Heart left ventricle (tissue), 13 donors: ENCODE data around the gene JPT1.

Experiments used
- POLR2A ChIP-seq, 2 donors: fragments of 450-650 bp; IDR thresholded peaks; one replicate each; pipeline ENCODE4 v1.6.1; 2017; ENCODE audit warnings: antibody characterized with exemption in 2 of 2, mild to moderate bottlenecking in 2 of 2, moderate library complexity in 2 of 2
- TF ChIP-seq, protein P1 (sequence below), 12 donors: fragments of 200-600 bp; sonication (generic) in 4 of 12; IDR thresholded peaks; one replicate each; pipeline versions ENCODE4 v1.5.0 to v1.8.0; 2018 to 2022; ENCODE audit warnings: antibody characterized with exemption in 12 of 12, mild to moderate bottlenecking in 5 of 12
- donor health status: ischemic (EF 13 %, LVEDD 7.1; RV severe dilation, severe dysfunction).
- donor health status: DM: no; HTN: yes; CAD: no.
- donor health status: DM: no; HTN: no; CAD: no.
- donor health status: ischemic (EF 25% LVEDD 6.9; RV normal size, moderate dysfunction).
- donor health status: ischemic (EF 25% LVEDD 5.7; RV mildly dilated, moderate dysfunction).
- donor health status: ischemic (EF 35%, LVEDD 5.7; RV mildly dilated, moderate dysfunction).
- donor health status: nonischemic (EF 11% LVEDD 7.7; RV severe dilation, severe dysfunction).
- donor health status: DM: yes; HTN: yes; CAD: no.
- donor health status: PGD.
- donor health status: ischemic (EF 29% LVEDD 5.4; RV normal size, mild dysfunction).
- donor health status: nonischemic (EF 23%, LVEDD 6.1; RV moderate dilation, normal function).

DNA sequence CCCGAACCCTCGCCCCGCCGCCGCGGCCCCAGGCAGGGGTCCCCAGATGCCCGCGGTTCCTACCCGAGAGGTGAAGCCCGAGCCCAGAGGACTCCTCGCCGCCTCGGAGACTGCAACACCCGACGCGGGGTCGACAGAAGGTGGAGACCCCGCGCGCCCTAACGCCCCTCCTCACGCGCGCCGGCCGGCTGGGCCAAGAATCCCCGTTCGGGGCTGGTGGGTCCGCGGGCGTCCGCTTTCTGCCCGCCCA, 27.9 kb upstream of the JPT1 start:
- TF ChIP-seq, protein P1, sequence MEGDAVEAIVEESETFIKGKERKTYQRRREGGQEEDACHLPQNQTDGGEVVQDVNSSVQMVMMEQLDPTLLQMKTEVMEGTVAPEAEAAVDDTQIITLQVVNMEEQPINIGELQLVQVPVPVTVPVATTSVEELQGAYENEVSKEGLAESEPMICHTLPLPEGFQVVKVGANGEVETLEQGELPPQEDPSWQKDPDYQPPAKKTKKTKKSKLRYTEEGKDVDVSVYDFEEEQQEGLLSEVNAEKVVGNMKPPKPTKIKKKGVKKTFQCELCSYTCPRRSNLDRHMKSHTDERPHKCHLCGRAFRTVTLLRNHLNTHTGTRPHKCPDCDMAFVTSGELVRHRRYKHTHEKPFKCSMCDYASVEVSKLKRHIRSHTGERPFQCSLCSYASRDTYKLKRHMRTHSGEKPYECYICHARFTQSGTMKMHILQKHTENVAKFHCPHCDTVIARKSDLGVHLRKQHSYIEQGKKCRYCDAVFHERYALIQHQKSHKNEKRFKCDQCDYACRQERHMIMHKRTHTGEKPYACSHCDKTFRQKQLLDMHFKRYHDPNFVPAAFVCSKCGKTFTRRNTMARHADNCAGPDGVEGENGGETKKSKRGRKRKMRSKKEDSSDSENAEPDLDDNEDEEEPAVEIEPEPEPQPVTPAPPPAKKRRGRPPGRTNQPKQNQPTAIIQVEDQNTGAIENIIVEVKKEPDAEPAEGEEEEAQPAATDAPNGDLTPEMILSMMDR (IDR thresholded peaks at IDR 0.05) = peak in 3 of 12 donors; percentile 14 to 49 (median 23)
- TF ChIP-seq POLR2A (IDR thresholded peaks at IDR 0.05) = no peak
